Gastroesophageal sphincter (tissue), 4 donors: ENCODE data around the gene ZIC4. TPM values are rescaled to one million over a fixed set of nuclear protein-coding genes. Genes with fewer than 3 reads are reported as not detected.

Source experiments
- ATAC-seq: fragments of 150-250 bp; one replicate; pipeline ENCODE4 v1.9.1; 2016; ENCODE audit warnings: mild to moderate bottlenecking, moderate library complexity
- H3K27ac ChIP-seq, 4 donors: fragments of 200-600 bp; sonication (generic) in 3 of 4; 1 replicate in 3 of 4; 2 replicates in 1 of 4; pipeline ENCODE4 v1.5.1; 2016 to 2019
- H3K27me3 ChIP-seq: fragments of 200-600 bp; sonication (generic); one replicate; pipeline ENCODE4 v1.5.1; 2019
- H3K36me3 ChIP-seq, 2 donors: fragments of 200-600 bp; sonication (generic); one replicate each; pipeline ENCODE4 v1.5.1; 2019; ENCODE audit warnings: control low read depth in 1 of 2
- H3K4me1 ChIP-seq, 3 donors: fragments of 200-600 bp; sonication (generic); 1 replicate in 2 of 3; 2 replicates in 1 of 3; pipeline ENCODE4 v1.5.1; 2016 to 2019; ENCODE audit warnings: control low read depth in 2 of 3
- H3K4me3 ChIP-seq, 2 donors: fragments of 200-600 bp; sonication (generic); one replicate each; pipeline ENCODE4 v1.5.1; 2019; ENCODE audit warnings: mild to moderate bottlenecking in 1 of 2, moderate library complexity in 1 of 2
- H3K9me3 ChIP-seq, 3 donors: fragments of 200-600 bp; sonication (generic); one replicate each; pipeline ENCODE4 v1.5.1; 2017 to 2019; ENCODE audit warnings: control low read depth in 2 of 3
- EP300 ChIP-seq: sonication (generic); formaldehyde crosslinking; IDR thresholded peaks from one replicate; pipeline ENCODE4 v1.6.1; 2017; ENCODE audit warnings: antibody characterized with exemption, mild to moderate bottlenecking
- POLR2A ChIP-seq, 2 donors: fragments of 450-650 bp; IDR thresholded peaks; one replicate each; pipeline ENCODE4 v1.6.1; 2017; ENCODE audit warnings: antibody characterized with exemption in 2 of 2, mild to moderate bottlenecking in 2 of 2, moderate library complexity in 1 of 2
- POLR2AphosphoS5 ChIP-seq: sonication (generic); formaldehyde crosslinking; IDR thresholded peaks from one replicate; pipeline ENCODE4 v1.6.1; 2017; ENCODE audit warnings: antibody characterized with exemption
- WGBS, 2 donors: methylation state at CpG; one replicate each; pipeline ENCODE4 v1.1.5; 2018; ENCODE audit warnings: low coverage in 1 of 2; 5-methylcytosine and 5-hydroxymethylcytosine counted together
- total RNA-seq, 4 donors: library from RNA; depleted of rRNA; stranded (reverse); fragments of >200 nt; gene quantifications; one replicate each; pipeline ENCODE4 v1.1.0, GENCODE V29; 2016
- TF ChIP-seq, protein P1 (sequence below), 4 experiments: fragments of 200-600 bp in 2 of 4; fragments of 450-650 bp in 2 of 4; sonication (generic) in 1 of 4; IDR thresholded peaks; one replicate each; pipeline ENCODE4 v1.5.1; 2017 to 2019; ENCODE audit warnings: antibody characterized with exemption in 4 of 4, mild to moderate bottlenecking in 2 of 4, moderate library complexity in 2 of 4

ZIC4 gene
- total RNA-seq, 4 donors from 2014 or later = 0.13 TPM; not detected in 3

DNA sequence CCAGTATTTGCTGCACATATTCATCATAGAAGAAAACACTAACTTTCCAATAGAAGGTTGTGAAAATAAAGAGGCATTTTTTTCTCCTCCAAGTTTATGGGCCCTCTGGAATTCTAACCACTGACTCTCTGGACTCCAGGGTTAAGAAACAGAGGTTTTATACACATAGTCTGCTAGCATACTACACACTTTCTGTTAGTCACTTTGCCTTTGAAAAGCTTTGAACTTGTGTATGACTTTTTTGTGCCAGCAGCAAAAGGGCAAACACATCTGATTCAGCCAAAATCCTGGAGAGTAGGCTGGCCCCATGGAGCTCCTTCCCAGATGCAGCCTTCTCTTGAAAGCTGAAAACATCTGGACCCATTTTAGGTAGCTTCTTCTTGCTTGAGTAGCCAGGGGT is 6.2 kb downstream of the ZIC4 start:
- Histone ChIP-seq H3K36me3 (no peaks in the 10 kb centered on the region), H3K27me3 (peaks cover 100% of the 10 kb centered on the region), H3K4me3 (no peak overlapping the region), H3K27ac (no peak overlapping the region), H3K9me3 (no peaks in the 10 kb centered on the region), H3K4me1 (peaks cover 0 to 30% (median 6%) of the 10 kb centered on the region in 3 donors)
- ATAC-seq = no peak
- no peak for TF ChIP-seq EP300

DNA sequence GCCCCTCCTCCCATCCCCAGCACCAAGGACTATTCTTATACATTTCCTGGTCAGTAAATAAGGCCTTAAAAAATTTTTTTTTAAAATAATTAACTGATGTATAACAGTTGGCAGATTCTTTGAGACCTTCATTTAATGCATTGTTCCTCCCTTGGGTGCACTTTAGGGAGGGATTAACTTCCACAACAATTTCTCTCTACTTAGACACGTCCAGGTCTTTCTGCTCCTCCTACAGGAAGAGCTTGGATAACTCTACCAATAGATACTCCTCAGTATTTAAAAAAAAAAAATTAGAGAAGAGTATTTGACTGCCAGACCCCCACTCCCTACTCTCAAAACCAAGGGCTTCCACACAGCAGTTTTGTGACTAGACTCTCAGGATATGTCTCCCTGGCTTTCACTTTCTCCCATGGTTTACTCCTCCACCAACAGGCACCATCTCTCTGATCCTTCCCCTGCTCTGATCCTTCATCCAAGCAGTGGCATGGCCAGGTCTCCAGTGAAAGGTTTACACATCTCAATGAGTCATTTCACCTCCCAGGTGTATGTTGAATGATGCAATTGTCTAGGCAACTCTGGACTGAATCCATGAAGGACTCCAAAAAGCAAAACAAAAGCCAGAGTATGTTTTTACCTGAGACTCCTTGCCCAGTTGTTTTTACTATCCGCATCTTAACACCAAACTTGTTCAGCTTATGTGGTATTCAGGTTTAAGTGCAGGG is 7.4 kb downstream of the ZIC4 start:
- TF ChIP-seq, protein P1, sequence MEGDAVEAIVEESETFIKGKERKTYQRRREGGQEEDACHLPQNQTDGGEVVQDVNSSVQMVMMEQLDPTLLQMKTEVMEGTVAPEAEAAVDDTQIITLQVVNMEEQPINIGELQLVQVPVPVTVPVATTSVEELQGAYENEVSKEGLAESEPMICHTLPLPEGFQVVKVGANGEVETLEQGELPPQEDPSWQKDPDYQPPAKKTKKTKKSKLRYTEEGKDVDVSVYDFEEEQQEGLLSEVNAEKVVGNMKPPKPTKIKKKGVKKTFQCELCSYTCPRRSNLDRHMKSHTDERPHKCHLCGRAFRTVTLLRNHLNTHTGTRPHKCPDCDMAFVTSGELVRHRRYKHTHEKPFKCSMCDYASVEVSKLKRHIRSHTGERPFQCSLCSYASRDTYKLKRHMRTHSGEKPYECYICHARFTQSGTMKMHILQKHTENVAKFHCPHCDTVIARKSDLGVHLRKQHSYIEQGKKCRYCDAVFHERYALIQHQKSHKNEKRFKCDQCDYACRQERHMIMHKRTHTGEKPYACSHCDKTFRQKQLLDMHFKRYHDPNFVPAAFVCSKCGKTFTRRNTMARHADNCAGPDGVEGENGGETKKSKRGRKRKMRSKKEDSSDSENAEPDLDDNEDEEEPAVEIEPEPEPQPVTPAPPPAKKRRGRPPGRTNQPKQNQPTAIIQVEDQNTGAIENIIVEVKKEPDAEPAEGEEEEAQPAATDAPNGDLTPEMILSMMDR (IDR thresholded peaks at IDR 0.05) = no peak
- TF ChIP-seq POLR2A (IDR thresholded peaks at IDR 0.05) (no peak), EP300 (no peak), POLR2AphosphoS5 (no peak)
- 56 to 78% methylated on average over 2 of the region's 2 CpGs for WGBS, 2 donors
- Histone ChIP-seq H3K4me3 (no peak overlapping the region), H3K27me3 (peaks cover 100% of the 10 kb centered on the region), H3K27ac (no peak overlapping the region), H3K4me1 (peaks cover 0 to 35% (median 6%) of the 10 kb centered on the region in 3 donors), H3K36me3 (no peaks in the 10 kb centered on the region), H3K9me3 (no peaks in the 10 kb centered on the region)
- ATAC-seq = no peak

DNA sequence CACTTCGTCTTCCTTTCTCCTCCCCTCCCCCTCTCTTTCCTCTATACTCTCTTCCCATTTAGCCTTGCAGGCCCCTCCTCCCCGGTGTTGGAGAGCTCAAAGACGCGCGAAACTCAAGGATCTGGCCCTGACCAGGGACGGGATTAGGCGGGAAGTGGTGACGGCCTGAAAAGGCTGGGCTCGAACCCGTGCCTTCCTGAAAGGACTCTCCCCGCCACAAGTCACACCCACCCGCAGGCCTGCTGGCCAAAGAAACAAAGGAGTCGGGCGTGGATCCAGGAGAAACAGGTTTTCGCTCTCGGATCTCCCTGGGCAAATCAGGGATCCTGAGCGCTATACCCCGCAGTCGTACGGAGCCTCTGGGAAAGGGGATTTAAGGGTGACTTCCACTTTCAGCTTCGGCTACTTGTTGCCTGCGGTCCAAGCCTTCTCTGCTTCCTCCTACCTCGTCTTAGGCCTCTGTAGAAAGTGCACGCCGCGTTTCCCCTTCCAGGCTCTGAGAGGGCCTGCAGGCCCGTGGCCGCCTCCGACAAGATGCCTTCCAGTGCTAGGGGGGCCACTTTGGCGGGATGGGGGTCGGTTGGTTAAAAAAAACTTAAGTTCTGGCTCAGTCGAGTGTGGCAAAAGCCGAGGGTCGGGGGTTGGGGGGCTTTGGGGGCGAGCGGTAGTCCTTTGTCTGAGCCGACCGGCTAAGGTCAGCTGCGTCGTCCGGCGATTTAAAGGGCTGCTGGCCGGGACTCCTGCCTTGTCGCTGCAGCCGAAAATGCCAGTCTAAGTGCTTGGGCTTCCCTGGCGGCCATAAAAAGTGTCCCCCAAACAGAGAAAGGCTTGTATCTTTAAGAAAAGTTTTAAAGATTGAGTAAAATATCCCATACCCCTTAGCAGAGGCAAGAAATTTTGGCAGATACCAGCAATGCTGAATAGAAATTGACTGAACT is 8.2 kb downstream of the ZIC4 start:
- Histone ChIP-seq H3K4me1 (peaks cover 0 to 43% (median 12%) of the 10 kb centered on the region in 3 donors), H3K4me3 (no peak overlapping the region), H3K27me3 (peaks cover 100% of the 10 kb centered on the region), H3K27ac (no peak overlapping the region), H3K36me3 (no peaks in the 10 kb centered on the region), H3K9me3 (no peaks in the 10 kb centered on the region)
- no peak for ATAC-seq
- no peak for TF ChIP-seq POLR2A (IDR thresholded peaks at IDR 0.05)
- no peak for TF ChIP-seq EP300
- TF ChIP-seq, protein P1 (IDR thresholded peaks at IDR 0.05) = no peak
- no peak for TF ChIP-seq POLR2AphosphoS5
- WGBS, 2 donors = 4 to 64% methylated on average over 5 to 13 of the region's 46 CpGs

DNA sequence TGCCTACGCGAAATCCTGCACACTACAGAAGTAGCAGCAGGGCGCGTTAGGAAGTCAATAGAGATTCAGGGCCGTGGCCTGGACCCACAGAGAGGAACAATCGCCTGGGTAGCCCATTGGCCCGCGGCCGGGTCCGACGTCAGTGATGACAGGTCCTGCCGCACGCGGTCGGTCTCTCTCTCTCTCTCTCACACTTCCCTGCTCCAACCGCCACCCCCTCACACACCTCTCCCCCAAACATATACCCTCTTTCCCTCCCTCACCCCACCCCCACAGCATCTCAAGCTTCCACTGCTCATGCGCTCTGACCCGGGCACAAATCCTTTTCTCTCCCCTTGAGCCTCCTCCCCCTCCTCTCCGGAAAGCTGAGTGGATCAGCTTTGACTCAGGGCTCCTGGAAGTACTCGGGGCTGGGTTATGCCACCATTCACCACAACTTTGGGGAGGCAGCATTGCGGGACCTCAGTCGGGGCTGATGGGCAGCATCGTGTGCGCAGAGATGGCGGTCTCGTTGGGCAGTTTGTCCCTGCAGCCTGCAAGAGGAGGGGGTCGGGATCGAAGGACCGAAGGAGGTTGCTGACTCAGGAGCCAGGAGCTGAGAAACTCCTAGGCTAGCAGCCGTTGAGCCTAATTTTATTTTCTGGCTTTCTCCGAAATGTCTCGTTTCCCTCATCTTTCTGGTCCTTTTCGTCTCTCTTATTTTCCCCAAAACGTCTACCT is 9.0 kb downstream of the ZIC4 start:
- no peaks in the 10 kb centered on the region for H3K9me3 ChIP-seq
- no peaks in the 10 kb centered on the region for H3K36me3 ChIP-seq
- H3K4me1 ChIP-seq = peaks cover 0 to 51% (median 17%) of the 10 kb centered on the region in 3 donors
- no peak for TF ChIP-seq POLR2A (IDR thresholded peaks at IDR 0.05)
- TF ChIP-seq EP300 = no peak
- TF ChIP-seq POLR2AphosphoS5 = no peak
- TF ChIP-seq, protein P1 (IDR thresholded peaks at IDR 0.05) = no peak
- no peak for ATAC-seq
- peaks cover 100% of the 10 kb centered on the region for H3K27me3 ChIP-seq
- 3 to 7% methylated on average over 10 to 27 of the region's 34 CpGs for WGBS, 2 donors
- H3K4me3 ChIP-seq = no peak overlapping the region
- no peak overlapping the region for H3K27ac ChIP-seq

DNA sequence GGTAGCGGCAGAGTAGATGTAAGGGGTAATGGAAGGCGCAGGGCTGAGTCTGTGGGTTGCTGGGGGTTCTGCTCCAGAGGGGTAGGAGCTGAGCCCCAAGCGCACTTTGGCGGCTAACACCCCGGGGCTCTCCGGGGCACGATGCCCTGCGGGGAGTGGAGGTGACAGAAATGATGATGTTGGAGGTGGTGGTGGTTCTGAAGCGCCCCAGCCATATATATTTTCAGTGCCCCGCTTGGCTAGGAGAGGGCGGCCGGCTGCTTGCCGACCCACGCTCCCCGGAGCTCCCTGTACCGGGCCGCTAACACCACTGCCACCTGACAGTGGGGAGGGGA is 9.7 kb downstream of the ZIC4 start:
- ATAC-seq = no peak
- Histone ChIP-seq H3K27me3 (peaks cover 100% of the 10 kb centered on the region), H3K4me1 (peaks cover 0 to 57% (median 23%) of the 10 kb centered on the region in 3 donors)

More for the DNA sequence above, 9.7 kb downstream of the ZIC4 start:
- Histone ChIP-seq H3K9me3 (no peaks in the 10 kb centered on the region), H3K4me3 (no peak overlapping the region), H3K36me3 (no peaks in the 10 kb centered on the region), H3K27ac (no peak overlapping the region)
- TF ChIP-seq, protein P1 (IDR thresholded peaks at IDR 0.05) = no peak
- TF ChIP-seq POLR2A (IDR thresholded peaks at IDR 0.05) (no peak), EP300 (no peak), POLR2AphosphoS5 (no peak)
- 0 to 6% methylated on average over 1 to 17 of the region's 17 CpGs for WGBS, 2 donors
